AG04450 (cell line): Measurements from ENCODE around the gene GALP. TPM values are rescaled to one million over a fixed set of nuclear protein-coding genes. Genes with fewer than 3 reads are reported as not detected.
"Not testable (repeated sequence)": the region's sequence is repeated elsewhere in the genome, so short reads cannot be mapped to it uniquely, and the experiment has no call there.

ENCODE experiments used
- CTCF ChIA-PET: fragments of 300-600, 350-600 bp; formaldehyde crosslinking; extraction: SDS; loops from one replicate; lab custom pipeline; 2022; ENCODE audit warnings: antibody characterized with exemption, inconsistent platforms; lab: Charles Lee
- POLR2A ChIA-PET: fragments of 350-600 bp; formaldehyde crosslinking; extraction: SDS; loops from one replicate; lab custom pipeline; 2021; ENCODE audit warnings: antibody characterized with exemption, inconsistent platforms; lab: Yijun Ruan, JAX
- DNase-seq: peaks from one replicate; pipeline ENCODE4 v3.0.0-alpha.2; 2011; ENCODE audit warnings: low read depth, low spot score
- H3K27ac ChIP-seq: one replicate; pipeline ENCODE4 v1.5.1; 2012; ENCODE audit warnings: low read depth, low read length, control low read depth
- H3K27me3 ChIP-seq: one replicate; pipeline ENCODE4 v1.6.0; 2012; ENCODE audit warnings: low read length; ENCODE audit not compliant: control insufficient read depth, insufficient read depth
- H3K4me3 ChIP-seq: 2 replicates; pipeline ENCODE4 v1.5.1; 2011; ENCODE audit warnings: mild to moderate bottlenecking, low read depth, low read length, control low read depth
- H3K9me3 ChIP-seq: 2 replicates; pipeline ENCODE4 v1.5.1; 2012; ENCODE audit warnings: low read length; ENCODE audit not compliant: control insufficient read depth, insufficient read depth
- CTCF ChIP-seq: IDR thresholded peaks from 2 replicates; pipeline ENCODE4 v1.5.1; 2011; ENCODE audit warnings: low read depth, low read length, control low read depth, inconsistent platforms
- polyA plus RNA-seq: library from polyadenylated mRNA; depleted of rRNA; stranded (reverse); fragments of >200 nt; gene quantifications from 2 replicates; pipeline ENCODE4 v1.2.3, GENCODE V29; 2011

The GALP gene
- polyA plus RNA-seq, 1 experiment = not detected

- Histone ChIP-seq H3K9me3 (no peaks in the 10 kb centered on the region; the same call in 1 of the 2 replicates), H3K27ac (no peak overlapping the region), H3K4me3 (no peak overlapping the region), H3K27me3 (no peaks in the 10 kb centered on the region)
- TF ChIP-seq CTCF = no peak
- CTCF ChIA-PET = no interaction called here
- DNase-seq = no peak
- POLR2A ChIA-PET = no interaction called here
Measured at GRCh38 chr19:56147307-56147706, 28.5 kb upstream of the GALP start.

GRCh38 chr19:56148096-56148495 lies 27.7 kb upstream of the GALP start:
- no peak for DNase-seq
- CTCF ChIA-PET = no interaction called here
- no peaks in the 10 kb centered on the region for H3K27me3 ChIP-seq
- no peak overlapping the region for H3K27ac ChIP-seq
- POLR2A ChIA-PET = no interaction called here
- H3K9me3 ChIP-seq = no peaks in the 10 kb centered on the region; the same call in 1 of the 2 replicates
- TF ChIP-seq CTCF = no peak
- H3K4me3 ChIP-seq = no peak overlapping the region

- H3K27ac ChIP-seq, POLR2A ChIA-PET, H3K27me3 ChIP-seq, H3K4me3 ChIP-seq, DNase-seq, H3K9me3 ChIP-seq, CTCF ChIA-PET: not testable (repeated sequence)
Measured at GRCh38 chr19:56148955-56149655, 26.7 kb upstream of the GALP start.

- no peak for DNase-seq
- Histone ChIP-seq H3K4me3 (no peak overlapping the region), H3K27me3 (no peaks in the 10 kb centered on the region), H3K9me3 (no peaks in the 10 kb centered on the region; the same call in 1 of the 2 replicates), H3K27ac (no peak overlapping the region)
- TF ChIP-seq CTCF = no peak
- ChIA-PET POLR2A (no interaction called here), CTCF (no interaction called here)
Measured at GRCh38 chr19:56149656-56150038, 26.2 kb upstream of the GALP start.

- no peak for TF ChIP-seq CTCF
- CTCF ChIA-PET = no interaction called here
- Histone ChIP-seq H3K4me3 (no peak overlapping the region), H3K27ac (no peak overlapping the region), H3K27me3 (no peaks in the 10 kb centered on the region), H3K9me3 (no peaks in the 10 kb centered on the region; the same call in 1 of the 2 replicates)
- DNase-seq = no peak
- POLR2A ChIA-PET = no interaction called here
Measured at GRCh38 chr19:56150358-56150757, 25.4 kb upstream of the GALP start.
